Smooth muscle cell (in vitro differentiated cells): ENCODE data around the gene FSTL5. TPM values are rescaled to one million over a fixed set of nuclear protein-coding genes. Genes with fewer than 3 reads are reported as not detected.

Experiments used
- DNase-seq: peaks from one replicate; lab custom pipeline; 2025; ENCODE audit not compliant: unreplicated experiment; lab: John Stamatoyannopoulos, UW
- H2AFZ ChIP-seq: fragments of 200-600 bp; sonication (generic); 2 replicates; pipeline ENCODE4 v1.6.0; 2016; ENCODE audit warnings: antibody characterized with exemption, low read depth, mild to moderate bottlenecking
- H3F3A ChIP-seq: fragments of 200-600 bp; sonication (generic); 2 replicates; pipeline ENCODE4 v1.6.0; 2017; ENCODE audit warnings: antibody characterized with exemption, low read depth
- H3K27ac ChIP-seq: fragments of 200-600 bp; sonication (generic); 2 replicates; pipeline ENCODE4 v1.5.1; 2016; ENCODE audit warnings: low read depth, mild to moderate bottlenecking
- H3K27me3 ChIP-seq: fragments of 200-600 bp; sonication (generic); 2 replicates; pipeline ENCODE4 v1.6.1; 2016; ENCODE audit warnings: low read depth, mild to moderate bottlenecking
- H3K36me3 ChIP-seq: fragments of 200-600 bp; sonication (generic); 2 replicates; pipeline ENCODE4 v1.5.1; 2016; ENCODE audit warnings: low read depth
- H3K4me1 ChIP-seq: fragments of 200-600 bp; sonication (generic); 2 replicates; pipeline ENCODE4 v1.5.1; 2016; ENCODE audit warnings: low read depth
- H3K4me2 ChIP-seq: fragments of 200-600 bp; sonication (generic); 2 replicates; pipeline ENCODE4 v1.6.0; 2016; ENCODE audit warnings: mild to moderate bottlenecking
- H3K4me3 ChIP-seq: fragments of 200-600 bp; sonication (generic); 2 replicates; pipeline ENCODE4 v1.5.1; 2016; ENCODE audit warnings: mild to moderate bottlenecking
- H3K79me2 ChIP-seq: fragments of 200-600 bp; sonication (generic); 2 replicates; pipeline ENCODE4 v1.6.0; 2016; ENCODE audit warnings: low read depth, mild to moderate bottlenecking
- H3K9ac ChIP-seq: fragments of 200-600 bp; sonication (generic); 2 replicates; pipeline ENCODE4 v1.6.0; 2016; ENCODE audit warnings: low read depth
- H3K9me3 ChIP-seq: fragments of 200-600 bp; sonication (generic); replicated peaks from 2 replicates; pipeline ENCODE4 v1.5.1; 2016; ENCODE audit warnings: low read depth
- H4K20me1 ChIP-seq: fragments of 200-600 bp; sonication (generic); 2 replicates; pipeline ENCODE4 v1.6.0; 2016; ENCODE audit warnings: low read depth
- CTCF ChIP-seq: fragments of 200-600 bp; sonication (generic); IDR thresholded peaks from 2 replicates; pipeline ENCODE4 v1.5.1; 2017; ENCODE audit warnings: borderline replicate concordance, mild to moderate bottlenecking, antibody characterized with exemption; ENCODE audit not compliant: insufficient read depth, poor library complexity, severe bottlenecking
- WGBS: methylation state at CpG from one replicate; pipeline ENCODE4 v1.1.7; 2016; ENCODE audit warnings: low lambda C conversion rate; 5-methylcytosine and 5-hydroxymethylcytosine counted together
- polyA plus RNA-seq: library from polyadenylated mRNA; unstranded; fragments of >200 nt; fragmentation: Nextera tagmentation; extraction: Ambion mirVana; gene quantifications from 2 replicates; pipeline ENCODE4 v1.2.1, GENCODE V29; 2016
- total RNA-seq: library from RNA; depleted of rRNA; stranded (reverse); fragments of >200 nt; gene quantifications from 2 replicates; pipeline ENCODE4 v1.2.3, GENCODE V29; 2014

The FSTL5 gene
- total and polyA plus RNA-seq, 2 experiments from 2014 or later: 0.04 TPM; not detected in 1

- H2AFZ ChIP-seq: no peak overlapping the region
- H3K4me3 ChIP-seq: no peak overlapping the region
- H3K27me3 ChIP-seq: no peaks in the 10 kb centered on the region
- no peaks in the 10 kb centered on the region for H3F3A ChIP-seq
- 100% methylated on average over 1 of the region's 1 CpG for WGBS
- H3K9ac ChIP-seq: no peak overlapping the region
- no peaks in the 10 kb centered on the region for H3K79me2 ChIP-seq
- H3K27ac ChIP-seq: no peak overlapping the region
- no peak for DNase-seq
- H3K4me2 ChIP-seq: no peak overlapping the region
- no peaks in the 10 kb centered on the region for H3K36me3 ChIP-seq
- H3K9me3 ChIP-seq: no peaks in the 10 kb centered on the region
- no peaks in the 10 kb centered on the region for H4K20me1 ChIP-seq
- no peaks in the 10 kb centered on the region for H3K4me1 ChIP-seq
- no peak for TF ChIP-seq CTCF
These were observed 340.4 kb downstream of the FSTL5 start for GRCh38 chr4:161823450-161823849.

- 100% methylated on average over 1 of the region's 1 CpG for WGBS
- H3K27me3 ChIP-seq: no peaks in the 10 kb centered on the region
- H3K4me2 ChIP-seq: no peak overlapping the region
- H3F3A ChIP-seq: no peaks in the 10 kb centered on the region
- no peak for TF ChIP-seq CTCF
- no peak overlapping the region for H3K9ac ChIP-seq
- DNase-seq: no peak
- no peaks in the 10 kb centered on the region for H3K36me3 ChIP-seq
- no peak overlapping the region for H3K4me3 ChIP-seq
- no peak overlapping the region for H2AFZ ChIP-seq
- no peaks in the 10 kb centered on the region for H3K4me1 ChIP-seq
- no peaks in the 10 kb centered on the region for H4K20me1 ChIP-seq
- no peak overlapping the region for H3K27ac ChIP-seq
- no peaks in the 10 kb centered on the region for H3K9me3 ChIP-seq
- H3K79me2 ChIP-seq: no peaks in the 10 kb centered on the region
These were observed 341.6 kb downstream of the FSTL5 start for GRCh38 chr4:161822174-161822573.

- H3F3A ChIP-seq: no peaks in the 10 kb centered on the region
- H3K79me2 ChIP-seq: no peaks in the 10 kb centered on the region
- no peak overlapping the region for H3K9ac ChIP-seq
- no peak overlapping the region for H3K27ac ChIP-seq
- no peak for DNase-seq
- H3K4me1 ChIP-seq: no peaks in the 10 kb centered on the region
- WGBS: 83% methylated on average over 11 of the region's 11 CpGs
- H3K36me3 ChIP-seq: no peaks in the 10 kb centered on the region
- TF ChIP-seq CTCF: no peak
- no peak overlapping the region for H3K4me3 ChIP-seq
- no peaks in the 10 kb centered on the region for H4K20me1 ChIP-seq
- H3K9me3 ChIP-seq: no peaks in the 10 kb centered on the region
- H2AFZ ChIP-seq: no peak overlapping the region
- H3K4me2 ChIP-seq: no peak overlapping the region
- no peaks in the 10 kb centered on the region for H3K27me3 ChIP-seq
These were observed 345.9 kb downstream of the FSTL5 start for GRCh38 chr4:161817914-161818313.

- H3K9ac ChIP-seq: no peak overlapping the region
- no peak for DNase-seq
- no peak overlapping the region for H3K27ac ChIP-seq
- no peak for TF ChIP-seq CTCF
- no peaks in the 10 kb centered on the region for H4K20me1 ChIP-seq
- no peaks in the 10 kb centered on the region for H3K4me1 ChIP-seq
- H3K4me3 ChIP-seq: no peak overlapping the region
- no peaks in the 10 kb centered on the region for H3K36me3 ChIP-seq
- 93% methylated on average over 1 of the region's 1 CpG for WGBS
- no peaks in the 10 kb centered on the region for H3K79me2 ChIP-seq
- no peak overlapping the region for H2AFZ ChIP-seq
- H3K4me2 ChIP-seq: no peak overlapping the region
- H3F3A ChIP-seq: no peaks in the 10 kb centered on the region
- no peaks in the 10 kb centered on the region for H3K9me3 ChIP-seq
- H3K27me3 ChIP-seq: no peaks in the 10 kb centered on the region
These were observed 346.8 kb downstream of the FSTL5 start for GRCh38 chr4:161816958-161817357.
